GM19351 (cell line): Measurements from ENCODE around the gene RSPO4.

ENCODE experiments used
- ATAC-seq: cut with Tn5 transposase; IDR thresholded peaks from one replicate; pipeline ENCODE4 v1.9.1; 2021; ENCODE audit warnings: mild to moderate bottlenecking, moderate library complexity; ENCODE audit not compliant: unreplicated experiment

Gene RSPO4

DNA sequence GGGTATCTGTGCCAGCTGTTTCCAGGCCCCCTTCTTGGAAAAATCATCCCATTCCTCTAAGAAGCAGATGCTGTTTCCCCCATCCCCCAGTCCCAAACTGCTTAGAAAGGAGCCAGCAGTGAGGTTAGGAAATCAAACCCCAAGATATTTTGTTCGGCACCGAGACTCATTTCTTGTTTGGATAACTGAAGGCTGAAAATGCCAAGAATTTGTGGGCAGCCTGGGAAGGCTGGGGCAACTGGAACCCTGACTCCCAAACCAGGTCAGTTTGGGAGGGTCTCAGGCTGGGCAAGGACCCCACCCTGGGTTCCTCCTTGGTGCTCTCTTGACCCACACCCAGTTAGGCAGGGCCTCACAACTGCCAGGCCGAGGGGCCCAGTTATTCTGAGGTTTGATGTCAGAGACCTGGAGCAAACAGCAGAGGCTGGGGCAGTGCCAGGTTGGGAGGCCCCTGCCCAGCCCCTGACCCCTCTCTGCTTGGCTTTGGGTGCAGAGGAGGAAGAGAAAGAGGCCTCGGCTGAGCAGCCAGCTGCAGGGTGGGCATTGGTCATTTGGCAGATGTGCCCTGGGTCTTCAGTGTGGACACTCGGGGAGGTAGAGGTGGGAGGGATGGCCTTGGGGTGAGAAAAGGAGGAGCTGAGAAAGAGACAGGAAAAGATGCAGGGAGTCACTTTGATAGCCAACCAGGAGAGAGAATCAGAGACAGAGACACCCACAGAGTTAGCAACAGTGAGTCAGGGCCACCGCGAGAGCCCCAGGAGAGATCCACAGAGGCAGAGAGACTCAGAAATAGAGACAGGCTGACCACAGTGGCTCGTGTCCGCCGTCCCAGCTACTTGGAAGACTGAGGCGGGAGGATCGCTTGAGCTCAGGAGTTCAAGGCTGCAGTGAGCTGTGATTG is 91.0 kb downstream of the RSPO4 start:
- no peak for ATAC-seq

DNA sequence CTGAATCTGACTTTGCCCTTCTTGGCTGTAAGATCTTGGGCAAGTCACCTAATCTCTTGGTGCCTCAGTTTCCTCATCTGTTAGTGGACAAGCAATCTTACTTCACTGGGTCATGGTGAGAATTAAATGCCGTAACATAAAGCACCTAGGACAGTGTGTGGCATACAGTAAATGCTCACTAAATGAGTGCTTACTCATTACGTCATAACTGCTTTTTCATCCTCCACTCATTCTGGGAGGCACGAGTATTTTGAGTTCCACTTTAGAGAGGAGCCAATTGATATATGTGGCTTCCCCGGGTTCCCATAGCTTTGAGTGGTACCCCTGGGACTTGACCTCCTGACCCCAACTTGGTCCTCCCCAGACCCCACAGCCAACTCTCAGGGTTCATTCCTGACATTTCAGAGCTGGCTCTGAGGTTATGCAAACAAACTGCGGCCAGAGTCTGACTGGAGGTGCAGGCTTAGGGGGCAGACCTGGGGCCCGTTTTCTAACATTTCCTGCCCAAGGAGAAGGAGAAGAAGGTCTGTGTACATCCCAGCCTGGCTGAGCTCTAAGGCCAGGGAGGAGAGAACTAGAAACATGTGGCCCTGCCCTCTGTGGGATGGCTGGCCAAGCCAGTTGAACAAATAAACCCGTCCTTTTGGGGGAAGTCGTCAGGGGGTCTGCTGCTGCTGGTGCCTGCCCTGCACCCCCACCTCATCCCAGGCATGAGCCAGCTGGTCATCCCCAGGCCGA is 91.8 kb downstream of the RSPO4 start:
- ATAC-seq = no peak

DNA sequence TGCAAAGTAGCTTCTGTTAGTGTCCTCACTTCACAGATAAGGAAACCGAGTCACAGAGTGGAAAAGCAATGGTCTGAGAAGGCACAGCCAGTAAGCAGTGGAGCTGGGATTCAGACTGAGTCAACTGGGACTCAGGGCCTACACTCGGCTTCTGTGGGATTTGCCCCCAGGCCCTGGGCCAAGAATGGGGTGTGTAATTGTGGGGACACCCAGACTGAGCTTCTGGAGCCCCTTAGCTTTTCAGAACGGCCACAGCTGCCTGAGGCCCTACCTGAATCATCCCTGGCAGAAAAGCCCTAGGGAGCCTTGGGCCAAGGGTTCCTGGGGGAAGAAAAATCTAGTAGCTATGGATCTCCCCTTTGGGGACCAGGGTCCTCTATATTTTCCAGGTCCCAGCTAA is 92.5 kb downstream of the RSPO4 start:
- no peak for ATAC-seq
